K562 (cell line): ENCODE results near the gene PPARGC1A. TPM values are rescaled to one million over a fixed set of nuclear protein-coding genes. Genes with fewer than 3 reads are reported as not detected.

ENCODE experiments used
- ATAC-seq: fragments of 200-7000 bp; cut with Tn5 transposase; 3 replicates; pipeline ENCODE4 v1.9.1; 2020; ENCODE audit warnings: moderate library complexity
- BruUV-seq: library from RNA; stranded (reverse); fragments of 400-500 nt; replicated peaks from 2 replicates; lab custom pipeline; 2021; lab: Mats Ljungman, UMichigan
- CTCF ChIA-PET: fragments of 300-600 bp; formaldehyde crosslinking; extraction: SDS; loops from one replicate; lab custom pipeline; 2021; ENCODE audit warnings: low intra/inter-chr PET ratio; lab: Yijun Ruan, JAX
- POLR2A ChIA-PET: fragments of 300-600, 350-650 bp; sonication (Branson Sonifier 250); formaldehyde crosslinking; extraction: SDS; loops from one replicate; lab custom pipeline; 2021; ENCODE audit warnings: antibody characterized with exemption, inconsistent platforms; lab: Yijun Ruan, JAX
- DNase-seq, 4 experiments: peaks; one replicate each; pipeline versions ENCODE4 v3.0.0 to v3.0.0-alpha.2; 2011 to 2018; ENCODE audit warnings: low spot score in 3 of 4, mixed read lengths in 3 of 4; ENCODE audit errors: extremely low read depth in 1 of 4
- FAIRE-seq: peaks from 2 replicates; lab custom pipeline; 2011; peaks lifted over from hg19 to GRCh38; lab: Jason Lieb, UNC
- H2AFZ ChIP-seq: 2 replicates; pipeline ENCODE4 v1.6.0; 2011; ENCODE audit warnings: low read depth, low read length, control low read depth, inconsistent platforms
- H3K27ac ChIP-seq: fragments of 200-600 bp; 3 replicates; pipeline ENCODE4 v1.8.0; 2011; ENCODE audit warnings: low read depth, mild to moderate bottlenecking, control low read depth, inconsistent platforms, low read length, moderate library complexity, mixed read lengths; ENCODE audit errors: extremely low read depth
- H3K27me3 ChIP-seq, 2 experiments: fragments of 300-600 bp in 1 of 2; 2 replicates in 1 of 2; 3 replicates in 1 of 2; pipeline versions ENCODE4 v1.6.0 to v1.8.0; 2011; ENCODE audit warnings: inconsistent platforms in 2 of 2, low read length in 2 of 2, mild to moderate bottlenecking in 1 of 2, mixed read lengths in 1 of 2, moderate library complexity in 1 of 2; ENCODE audit not compliant: control insufficient read depth in 2 of 2, insufficient read depth in 2 of 2
- H3K36me3 ChIP-seq: fragments of 300-600 bp; 3 replicates; pipeline ENCODE4 v1.8.0; 2011; ENCODE audit warnings: mild to moderate bottlenecking, low read length, inconsistent platforms; ENCODE audit not compliant: control insufficient read depth, insufficient read depth
- H3K4me1 ChIP-seq, 2 experiments: fragments of 200-600 bp in 1 of 2; replicated peaks in 1 of 2; 2 replicates in 1 of 2; 3 replicates in 1 of 2; pipeline versions ENCODE4 v1.5.1 to v1.8.0; 2011; ENCODE audit warnings: inconsistent platforms in 2 of 2, low read length in 2 of 2, mild to moderate bottlenecking in 1 of 2, mixed read lengths in 1 of 2, moderate library complexity in 1 of 2; ENCODE audit not compliant: control insufficient read depth in 2 of 2, insufficient read depth in 2 of 2
- H3K4me2 ChIP-seq: 2 replicates; pipeline ENCODE4 v1.6.1; 2011; ENCODE audit warnings: low read length, control low read depth, inconsistent platforms, mixed read lengths; ENCODE audit not compliant: insufficient read depth
- H3K4me3 ChIP-seq: fragments of 200-600 bp; sonication (generic), shearing (Covaris generic); 2 replicates; pipeline ENCODE4 v1.5.1; 2016; ENCODE audit warnings: control low read depth, inconsistent platforms
- H3K79me2 ChIP-seq: fragments of 200-600 bp; 3 replicates; pipeline ENCODE4 v1.8.0; 2011; ENCODE audit warnings: low read length, inconsistent platforms; ENCODE audit not compliant: control insufficient read depth, insufficient read depth
- H3K9ac ChIP-seq, 2 experiments: 2 replicates each; pipeline versions ENCODE4 v1.6.0 to v1.6.1; 2011; ENCODE audit warnings: low read depth in 2 of 2, low read length in 2 of 2, control low read depth in 1 of 2, inconsistent platforms in 1 of 2, mild to moderate bottlenecking in 1 of 2, mixed read lengths in 1 of 2; ENCODE audit not compliant: insufficient read depth in 1 of 2
- H3K9me1 ChIP-seq: one replicate; pipeline ENCODE4 v1.6.0; 2011; ENCODE audit warnings: inconsistent platforms, mild to moderate bottlenecking, low read length, moderate library complexity; ENCODE audit not compliant: control insufficient read depth, insufficient read depth
- H3K9me3 ChIP-seq: replicated peaks from 2 replicates; pipeline ENCODE4 v1.5.1; 2011; ENCODE audit warnings: low read depth, low read length, inconsistent platforms; ENCODE audit not compliant: control insufficient read depth, insufficient read depth
- H4K20me1 ChIP-seq: replicated peaks from 2 replicates; pipeline ENCODE4 v1.6.1; 2011; ENCODE audit warnings: low read length, inconsistent platforms, mixed read lengths; ENCODE audit not compliant: control insufficient read depth, insufficient read depth
- CEBPG ChIP-seq, 3 experiments: fragments of 200-800 bp in 1 of 3; sonication (Bioruptor generic) in 1 of 3; sonication (generic) in 1 of 3; formaldehyde crosslinking in 1 of 3; IDR thresholded peaks in 2 of 3; conservative IDR thresholded peaks in 1 of 3; 2 replicates each; pipeline versions ENCODE4 v1.6.1 to v1.8.0; 2016 to 2022; ENCODE audit warnings: missing compliant biosample characterization in 2 of 3, missing genetic modification characterization in 2 of 3, mild to moderate bottlenecking in 1 of 3, missing genetic modification reagents in 1 of 3
- COPS2 ChIP-seq: fragments of 450-650 bp; conservative IDR thresholded peaks from 2 replicates; pipeline ENCODE4 v1.6.1; 2016; ENCODE audit warnings: mild to moderate bottlenecking, moderate library complexity
- EZH2 ChIP-seq: IDR thresholded peaks from 2 replicates; pipeline ENCODE4 v1.6.1; 2012; ENCODE audit warnings: low read depth, mild to moderate bottlenecking, inconsistent platforms, low read length, borderline replicate concordance
- HLTF ChIP-seq: fragments of 450-650 bp; IDR thresholded peaks from 2 replicates; pipeline ENCODE4 v1.6.1; 2016
- HNRNPLL ChIP-seq: fragments of 200-400 bp; formaldehyde crosslinking; IDR thresholded peaks from 2 replicates; pipeline ENCODE4 v1.6.1; 2017; ENCODE audit warnings: low read length, low read depth, mild to moderate bottlenecking; ENCODE audit not compliant: poor library complexity, severe bottlenecking
- MCM7 ChIP-seq, 2 experiments: fragments of 450-650 bp; IDR thresholded peaks; 2 replicates each; pipeline ENCODE4 v1.6.1; 2016 to 2018
- MECOM ChIP-seq: fragments of 250-450 bp; sonication (Bioruptor Pico); IDR thresholded peaks from 2 replicates; pipeline ENCODE4 v1.8.0; 2022; ENCODE audit warnings: inconsistent platforms
- NBN ChIP-seq: fragments of 450-650 bp; IDR thresholded peaks from 2 replicates; pipeline ENCODE4 v1.6.1; 2016; ENCODE audit warnings: low read depth, mild to moderate bottlenecking
- PHF8 ChIP-seq: fragments of 200-600 bp; sonication (generic); IDR thresholded peaks from 2 replicates; pipeline ENCODE4 v1.6.1; 2012; ENCODE audit warnings: mixed run types, mild to moderate bottlenecking, inconsistent platforms, low read length, moderate library complexity, borderline replicate concordance
- RBBP5 ChIP-seq: fragments of 200-600 bp; sonication (generic); IDR thresholded peaks from 2 replicates; pipeline ENCODE4 v1.6.1; 2012; ENCODE audit warnings: borderline replicate concordance, mild to moderate bottlenecking, low read length, control low read depth, inconsistent platforms; ENCODE audit not compliant: insufficient read depth, poor library complexity, severe bottlenecking
- SMARCA5 ChIP-seq: fragments of 450-650 bp; IDR thresholded peaks from 2 replicates; pipeline ENCODE4 v1.6.1; 2016
- TCF3 ChIP-seq: sonication (generic); formaldehyde crosslinking; IDR thresholded peaks from 2 replicates; pipeline ENCODE4 v1.4.0; 2020; ENCODE audit warnings: mild to moderate bottlenecking, missing genetic modification reagents
- TRIM24 ChIP-seq, 2 experiments: fragments of 450-650 bp; IDR thresholded peaks; 2 replicates each; pipeline ENCODE4 v1.6.1; 2016
- ZKSCAN3 ChIP-seq: fragments of 250-450 bp; sonication (Bioruptor Pico); IDR thresholded peaks from 2 replicates; pipeline ENCODE4 v1.4.0; 2020
- ZNF121 ChIP-seq: sonication (generic); formaldehyde crosslinking; conservative IDR thresholded peaks from 2 replicates; pipeline ENCODE4 v1.8.0; 2022; ENCODE audit warnings: missing genetic modification reagents
- ZNF143 ChIP-seq: sonication (generic); formaldehyde crosslinking; IDR thresholded peaks from 2 replicates; pipeline ENCODE4 v1.9.0; 2022; ENCODE audit warnings: mild to moderate bottlenecking, missing genetic modification reagents
- ZNF316 ChIP-seq: fragments of 450-650 bp; IDR thresholded peaks from 2 replicates; pipeline ENCODE4 v1.6.1; 2016
- WGBS: fragments of 100-300 bp; shearing (Covaris generic); methylation state at CpG from one replicate; pipeline ENCODE4 v1.1.6; 2016; ENCODE audit warnings: low coverage, mixed read lengths; ENCODE audit not compliant: insufficient coverage; ENCODE audit errors: missing lambda C conversion rate; 5-methylcytosine and 5-hydroxymethylcytosine counted together
- in situ Hi-C: fragments of 300-500 bp; cut with MboI; formaldehyde crosslinking; loops from 4 replicates; pipeline ENCODE4 v1.15.0; 2018; ENCODE audit warnings: inconsistent platforms, mixed read lengths
- intact Hi-C: fragments of 100-400 bp; cut with micrococcal nuclease; formaldehyde crosslinking; loops from 2 replicates; pipeline ENCODE4 v1.14.2; 2022
- polyA plus RNA-seq, 8 experiments: library from polyadenylated mRNA; depleted of rRNA in 4 of 8; stranded (reverse) in 5 of 8; unstranded in 3 of 8; fragments of >200 nt; fragmentation: Nextera tagmentation in 2 of 8; fragmentation: Illumina TruSeq in 1 of 8; extraction: Ambion mirVana in 2 of 8; extraction: Trizol in 1 of 8; gene quantifications; 2 replicates each; pipeline versions ENCODE4 v1.2.1 to v1.2.3, GENCODE V29; 2011 to 2014; ENCODE audit warnings: inconsistent platforms in 1 of 8, missing spikeins in 1 of 8
- total RNA-seq, 7 experiments: library from RNA; depleted of rRNA in 6 of 7; stranded (reverse); fragments of >200 nt in 6 of 7; fragmentation: Illumina TruSeq in 2 of 7; extraction: Trizol in 2 of 7; gene quantifications; 2 replicates each; pipeline versions ENCODE4 v1.2.1 to v1.2.3, GENCODE V29; 2011 to 2021; ENCODE audit warnings: low replicate concordance in 1 of 7
- TF ChIP-seq, protein P1 (sequence below), 3 experiments: IDR thresholded peaks in 2 of 3; conservative IDR thresholded peaks in 1 of 3; 2 replicates each; pipeline ENCODE4 v1.5.1; 2011 to 2012; ENCODE audit warnings: low read length in 3 of 3, mild to moderate bottlenecking in 3 of 3, control low read depth in 2 of 3, improper control_type of control experiment in 1 of 3, inconsistent platforms in 1 of 3, low read depth in 1 of 3, mixed read lengths in 1 of 3, moderate library complexity in 1 of 3; ENCODE audit not compliant: insufficient read depth in 2 of 3
- TF ChIP-seq, protein P2 (sequence below), 2 experiments: fragments of 200-800 bp in 1 of 2; sonication (Bioruptor generic) in 1 of 2; sonication (generic) in 1 of 2; formaldehyde crosslinking in 1 of 2; IDR thresholded peaks in 1 of 2; conservative IDR thresholded peaks in 1 of 2; 2 replicates each; pipeline versions ENCODE4 v1.5.0 to v1.6.1; 2016 to 2020; ENCODE audit warnings: missing compliant biosample characterization in 1 of 2, missing genetic modification characterization in 1 of 2, missing genetic modification reagents in 1 of 2

The PPARGC1A gene
- total and polyA plus RNA-seq, 9 of the 15 experiments (the other 6 are each of a cell fraction or from before 2014, with no cell fraction given), result 0.02 TPM; not detected in 8

DNA sequence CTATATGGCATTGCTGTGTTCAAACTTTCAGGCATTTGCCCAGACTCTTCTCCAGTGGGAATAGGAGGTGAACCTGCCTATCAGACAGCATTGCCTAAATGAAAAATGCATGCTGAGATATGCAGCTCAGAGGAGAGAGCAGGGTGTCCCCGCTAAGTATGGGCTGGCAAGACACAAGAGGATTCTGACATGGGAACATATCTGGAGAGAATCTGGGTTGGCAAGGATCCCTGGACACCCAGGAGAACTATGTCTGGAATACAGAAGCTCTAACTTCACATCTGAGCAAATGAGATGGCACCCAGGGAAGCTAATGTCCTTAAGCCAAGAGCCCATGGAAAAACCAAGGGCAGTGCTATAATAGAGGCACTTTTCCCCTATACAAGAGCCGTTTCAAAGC is 18.4 kb downstream of the PPARGC1A start (continued):
- TF ChIP-seq, protein P1, sequence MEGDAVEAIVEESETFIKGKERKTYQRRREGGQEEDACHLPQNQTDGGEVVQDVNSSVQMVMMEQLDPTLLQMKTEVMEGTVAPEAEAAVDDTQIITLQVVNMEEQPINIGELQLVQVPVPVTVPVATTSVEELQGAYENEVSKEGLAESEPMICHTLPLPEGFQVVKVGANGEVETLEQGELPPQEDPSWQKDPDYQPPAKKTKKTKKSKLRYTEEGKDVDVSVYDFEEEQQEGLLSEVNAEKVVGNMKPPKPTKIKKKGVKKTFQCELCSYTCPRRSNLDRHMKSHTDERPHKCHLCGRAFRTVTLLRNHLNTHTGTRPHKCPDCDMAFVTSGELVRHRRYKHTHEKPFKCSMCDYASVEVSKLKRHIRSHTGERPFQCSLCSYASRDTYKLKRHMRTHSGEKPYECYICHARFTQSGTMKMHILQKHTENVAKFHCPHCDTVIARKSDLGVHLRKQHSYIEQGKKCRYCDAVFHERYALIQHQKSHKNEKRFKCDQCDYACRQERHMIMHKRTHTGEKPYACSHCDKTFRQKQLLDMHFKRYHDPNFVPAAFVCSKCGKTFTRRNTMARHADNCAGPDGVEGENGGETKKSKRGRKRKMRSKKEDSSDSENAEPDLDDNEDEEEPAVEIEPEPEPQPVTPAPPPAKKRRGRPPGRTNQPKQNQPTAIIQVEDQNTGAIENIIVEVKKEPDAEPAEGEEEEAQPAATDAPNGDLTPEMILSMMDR (IDR thresholded peaks at IDR 0.05 in 2 of 3, conservative IDR thresholded peaks at IDR 0.05 in 1 of 3; ENCODE audit: insufficient read depth in 2 of 3, low read depth in 1 of 3, low read length in 3 of 3), result no peak
- TF ChIP-seq COPS2, result no peak
- TF ChIP-seq, all 486 proteins: peak for 0

DNA sequence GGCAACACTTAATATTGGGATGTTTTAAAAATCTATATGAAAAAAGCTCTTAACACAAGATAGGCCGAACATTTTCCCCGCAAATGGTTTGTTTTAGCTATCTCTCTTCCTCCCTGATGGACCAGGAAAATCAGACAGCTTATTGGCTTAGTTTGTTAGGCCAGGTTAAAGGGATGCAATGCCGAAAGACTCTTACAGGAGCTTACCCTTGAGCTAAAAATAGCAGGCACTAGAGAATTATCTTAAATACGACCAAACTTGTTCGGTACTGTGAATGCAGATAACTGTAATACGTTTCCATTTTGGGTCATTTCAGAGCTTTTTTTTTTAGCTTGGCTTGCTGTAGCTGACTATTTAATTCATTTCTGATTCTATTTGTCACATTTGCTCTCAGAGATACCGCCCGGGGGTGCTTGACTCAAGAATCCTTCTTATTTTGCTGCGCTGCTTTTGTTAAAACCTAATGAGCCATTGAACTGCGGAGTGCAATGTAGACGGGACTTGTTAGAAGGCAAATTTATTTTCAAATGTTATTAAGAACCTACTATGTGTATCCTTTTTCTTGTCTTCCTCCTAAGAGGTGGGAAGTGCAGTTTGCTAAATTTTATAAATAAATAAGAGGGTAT is 23.3 kb downstream of the PPARGC1A start:
- FAIRE-seq, result no peak
- H3K4me3 ChIP-seq, result no peak overlapping the region
- TF ChIP-seq ZKSCAN3 (CRISPR knock-in tag) (no peak), CEBPG (CRISPR knock-in tag; IDR thresholded peaks at IDR 0.05) (no peak), CEBPG (tag; conservative IDR thresholded peaks at IDR 0.05 in 1 of 2, IDR thresholded peaks at IDR 0.05 in 1 of 2) (no peak), SMARCA5 (no peak), ZNF316 (no peak), HNRNPLL (no peak), TCF3 (no peak), HLTF (no peak), PHF8 (no peak), ZNF143 (no peak), MCM7 (IDR thresholded peaks at IDR 0.05) (no peak), ZNF121 (CRISPR knock-in tag) (no peak), RBBP5 (no peak), MECOM (no peak), EZH2 (no peak), TRIM24 (IDR thresholded peaks at IDR 0.05) (no peak), NBN (no peak)
- TF ChIP-seq, protein P2, sequence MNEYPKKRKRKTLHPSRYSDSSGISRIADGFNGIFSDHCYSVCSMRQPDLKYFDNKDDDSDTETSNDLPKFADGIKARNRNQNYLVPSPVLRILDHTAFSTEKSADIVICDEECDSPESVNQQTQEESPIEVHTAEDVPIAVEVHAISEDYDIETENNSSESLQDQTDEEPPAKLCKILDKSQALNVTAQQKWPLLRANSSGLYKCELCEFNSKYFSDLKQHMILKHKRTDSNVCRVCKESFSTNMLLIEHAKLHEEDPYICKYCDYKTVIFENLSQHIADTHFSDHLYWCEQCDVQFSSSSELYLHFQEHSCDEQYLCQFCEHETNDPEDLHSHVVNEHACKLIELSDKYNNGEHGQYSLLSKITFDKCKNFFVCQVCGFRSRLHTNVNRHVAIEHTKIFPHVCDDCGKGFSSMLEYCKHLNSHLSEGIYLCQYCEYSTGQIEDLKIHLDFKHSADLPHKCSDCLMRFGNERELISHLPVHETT (CRISPR knock-in tag; conservative IDR thresholded peaks at IDR 0.05 in 1 of 2, IDR thresholded peaks at IDR 0.05 in 1 of 2), result no peak
- TF ChIP-seq, all 486 proteins: peak for 0
- Histone ChIP-seq H3K9me3 (no peaks in the 10 kb centered on the region), H3K9me1 (no peaks in the 10 kb centered on the region), H3K36me3 (no peaks in the 10 kb centered on the region), H4K20me1 (no peaks in the 10 kb centered on the region), H3K9ac (no peak overlapping the region), H2AFZ (no peak overlapping the region), H3K27ac (no peak overlapping the region), H3K27me3 (no peaks in the 10 kb centered on the region), H3K79me2 (no peaks in the 10 kb centered on the region), H3K4me1 (no peaks in the 10 kb centered on the region), H3K4me2 (no peak overlapping the region)
- ChIA-PET CTCF (no interaction called here), POLR2A (interaction anchor here (0.6 to 0.9 kb wide), 3 partner anchors 8 to 359 kb away, joined by 3 to 7 read pairs (median 4); no protein-coding TSS in a partner anchor)
- DNase-seq (no peak), ATAC-seq (no peak)
- BruUV-seq, result no TSS peak
- 2% methylated on average over 11 of the region's 11 CpGs for WGBS
- in situ Hi-C loops (no loop called here), intact Hi-C loops (no loop called here)
